Nephron progenitor cell (in vitro differentiated cells): ENCODE measurements around the gene HPGD.

ENCODE experiments used
- DNase-seq: peaks from one replicate; pipeline ENCODE4 v3.0.0; 2021
- H3K27ac Mint-ChIP-seq: 2 replicates; pipeline ENCODE4 v1.8.0; 2021; ENCODE audit warnings: mild to moderate bottlenecking, moderate library complexity, mixed read lengths
- H3K27me3 Mint-ChIP-seq: 2 replicates; pipeline ENCODE4 v1.8.0; 2021; ENCODE audit warnings: mild to moderate bottlenecking, low read depth, mixed read lengths; ENCODE audit not compliant: poor library complexity
- H3K36me3 Mint-ChIP-seq: 2 replicates; pipeline ENCODE4 v1.8.0; 2021; ENCODE audit warnings: low read depth, mixed read lengths
- H3K4me1 Mint-ChIP-seq: 2 replicates; pipeline ENCODE4 v1.8.0; 2021; ENCODE audit warnings: mixed read lengths
- H3K4me3 Mint-ChIP-seq: 2 replicates; pipeline ENCODE4 v1.8.0; 2021; ENCODE audit warnings: mild to moderate bottlenecking, moderate library complexity, mixed read lengths
- H3K9me3 Mint-ChIP-seq: 2 replicates; pipeline ENCODE4 v1.8.0; 2021; ENCODE audit warnings: mild to moderate bottlenecking, moderate library complexity, mixed read lengths
- TF ChIP-seq, protein P1 (sequence below): fragments of 200-600 bp; sonication (generic); IDR thresholded peaks from 2 replicates; pipeline ENCODE4 v1.5.0; 2021; ENCODE audit warnings: antibody characterized with exemption

Gene HPGD

DNA sequence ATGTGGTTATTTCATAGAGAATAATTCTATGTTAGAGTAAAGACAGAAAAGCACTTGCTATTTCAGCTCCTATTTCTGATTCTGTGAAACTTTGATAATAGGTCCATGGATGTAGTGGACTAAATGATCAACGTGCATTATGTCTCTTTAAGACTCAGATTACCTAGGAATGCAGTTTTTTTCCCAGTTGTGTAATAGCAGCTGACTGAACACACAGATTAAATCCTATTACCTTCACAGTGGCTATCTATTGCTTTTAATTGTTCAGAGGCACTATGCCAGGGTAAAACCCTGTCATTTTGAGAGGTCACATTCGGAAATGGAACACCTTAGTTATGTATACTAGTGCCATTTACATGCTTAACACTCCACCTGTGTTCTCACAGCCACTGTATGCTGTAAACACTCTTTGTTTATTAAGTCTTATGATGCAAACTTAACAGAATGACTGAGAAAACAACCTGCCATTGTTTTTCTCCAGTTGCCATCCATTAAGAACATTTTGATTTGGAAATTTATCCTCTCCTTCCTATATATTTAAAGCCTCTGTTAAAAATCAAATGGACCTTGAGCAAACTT, 70.5 kb downstream of the HPGD start:
- Mint-ChIP-seq H3K9me3 (no peaks in the 10 kb centered on the region), H3K4me3 (no peak overlapping the region), H3K27ac (no peak overlapping the region), H3K36me3 (no peaks in the 10 kb centered on the region), H3K27me3 (peaks cover 3% of the 10 kb centered on the region), H3K4me1 (peaks cover 10% of the 10 kb centered on the region)
- TF ChIP-seq, protein P1, sequence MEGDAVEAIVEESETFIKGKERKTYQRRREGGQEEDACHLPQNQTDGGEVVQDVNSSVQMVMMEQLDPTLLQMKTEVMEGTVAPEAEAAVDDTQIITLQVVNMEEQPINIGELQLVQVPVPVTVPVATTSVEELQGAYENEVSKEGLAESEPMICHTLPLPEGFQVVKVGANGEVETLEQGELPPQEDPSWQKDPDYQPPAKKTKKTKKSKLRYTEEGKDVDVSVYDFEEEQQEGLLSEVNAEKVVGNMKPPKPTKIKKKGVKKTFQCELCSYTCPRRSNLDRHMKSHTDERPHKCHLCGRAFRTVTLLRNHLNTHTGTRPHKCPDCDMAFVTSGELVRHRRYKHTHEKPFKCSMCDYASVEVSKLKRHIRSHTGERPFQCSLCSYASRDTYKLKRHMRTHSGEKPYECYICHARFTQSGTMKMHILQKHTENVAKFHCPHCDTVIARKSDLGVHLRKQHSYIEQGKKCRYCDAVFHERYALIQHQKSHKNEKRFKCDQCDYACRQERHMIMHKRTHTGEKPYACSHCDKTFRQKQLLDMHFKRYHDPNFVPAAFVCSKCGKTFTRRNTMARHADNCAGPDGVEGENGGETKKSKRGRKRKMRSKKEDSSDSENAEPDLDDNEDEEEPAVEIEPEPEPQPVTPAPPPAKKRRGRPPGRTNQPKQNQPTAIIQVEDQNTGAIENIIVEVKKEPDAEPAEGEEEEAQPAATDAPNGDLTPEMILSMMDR = no peak
- DNase-seq = no peak

DNA sequence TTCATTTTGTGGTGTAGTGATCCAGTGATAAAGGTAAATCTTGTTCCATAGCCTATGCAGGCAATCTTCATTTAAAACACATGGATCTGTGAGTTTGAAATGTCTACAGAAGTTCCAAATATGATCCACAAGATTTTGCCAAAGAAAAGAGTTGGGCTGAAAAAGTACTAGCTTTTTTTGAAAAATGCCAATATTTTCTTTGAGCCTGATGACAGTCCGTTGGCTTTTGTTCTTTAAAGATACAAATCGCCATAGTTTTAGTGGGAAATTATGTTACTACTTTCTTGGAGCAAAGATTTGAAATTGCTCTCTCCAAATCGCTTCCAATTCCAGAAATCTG, 71.5 kb downstream of the HPGD start:
- TF ChIP-seq, protein P1 = no peak
- DNase-seq = no peak
- H3K4me1 Mint-ChIP-seq = peaks cover 5% of the 10 kb centered on the region
- H3K27ac Mint-ChIP-seq = no peak overlapping the region
- no peak overlapping the region for H3K4me3 Mint-ChIP-seq
- H3K36me3 Mint-ChIP-seq = no peaks in the 10 kb centered on the region
- H3K27me3 Mint-ChIP-seq = peaks cover 3% of the 10 kb centered on the region
- no peaks in the 10 kb centered on the region for H3K9me3 Mint-ChIP-seq

DNA sequence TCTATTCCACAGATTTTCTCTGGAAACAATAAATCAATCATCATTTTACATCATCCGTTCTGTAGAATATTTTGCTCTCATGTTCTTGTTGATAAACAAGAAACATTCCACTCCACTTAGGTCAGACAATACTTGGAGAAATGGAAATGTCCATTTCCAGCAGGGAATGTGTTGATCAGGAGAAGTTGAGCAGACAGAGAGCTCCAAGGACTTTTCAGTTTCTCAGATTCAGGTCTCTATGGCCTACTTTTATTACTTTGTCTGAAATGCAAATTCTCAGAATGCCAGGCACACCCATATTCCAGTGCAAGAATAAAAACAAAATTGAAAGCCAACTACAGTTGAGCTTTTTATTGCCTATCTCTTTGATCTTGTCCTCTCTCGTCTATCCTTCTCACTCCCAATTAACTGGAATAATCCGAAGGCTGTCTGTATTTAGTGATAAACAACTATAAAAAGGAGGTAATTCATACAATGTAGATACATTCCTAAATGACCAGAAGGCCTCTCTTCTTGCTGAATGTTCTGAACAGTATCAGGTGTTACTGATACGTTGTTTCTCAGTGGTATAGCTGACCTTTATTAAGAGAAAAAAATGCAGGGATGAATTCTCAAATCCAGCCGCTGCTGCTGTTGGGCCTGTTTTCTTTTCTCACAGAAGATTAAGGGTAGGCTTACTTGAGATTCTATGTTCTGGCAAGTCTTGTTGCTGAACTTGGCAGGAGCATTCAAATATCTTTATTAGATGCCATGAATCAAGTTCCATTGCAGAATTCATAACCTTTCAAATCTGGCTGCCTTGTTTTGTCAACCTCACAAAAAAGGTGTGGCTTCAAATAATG, 72.1 kb downstream of the HPGD start:
- DNase-seq = no peak
- Mint-ChIP-seq H3K4me1 (peaks cover 5% of the 10 kb centered on the region), H3K27me3 (peaks cover 3% of the 10 kb centered on the region), H3K4me3 (no peak overlapping the region), H3K9me3 (no peaks in the 10 kb centered on the region), H3K27ac (no peak overlapping the region), H3K36me3 (no peaks in the 10 kb centered on the region)
- TF ChIP-seq, protein P1 = no peak

DNA sequence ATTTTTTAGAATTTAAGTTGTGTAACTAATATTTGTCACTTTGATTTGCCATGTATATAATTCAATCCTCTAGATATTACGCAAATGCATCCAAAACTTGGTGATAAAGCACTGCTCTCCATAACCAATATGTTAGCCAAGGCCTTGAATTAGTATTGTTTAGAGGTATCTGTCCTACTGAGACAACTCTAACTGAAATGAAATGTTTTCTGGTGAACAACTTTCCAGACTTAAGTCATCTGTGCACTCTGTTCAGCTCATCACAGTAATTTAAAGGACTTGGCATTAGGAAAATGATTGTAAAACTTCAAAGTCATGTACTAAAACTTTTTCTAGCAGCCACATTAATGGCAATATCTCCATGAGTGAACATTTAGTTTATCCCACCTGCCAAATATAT, 73.1 kb downstream of the HPGD start:
- Mint-ChIP-seq H3K4me3 (no peak overlapping the region), H3K36me3 (no peaks in the 10 kb centered on the region), H3K9me3 (no peaks in the 10 kb centered on the region), H3K27ac (no peak overlapping the region), H3K27me3 (peaks cover 3% of the 10 kb centered on the region), H3K4me1 (peaks cover 13% of the 10 kb centered on the region)
- DNase-seq = no peak
- TF ChIP-seq, protein P1 = no peak

GRCh38 chr4:174444390-174444789, 77.9 kb downstream of the HPGD start:
- peak overlapping the region; percentile 29 for H3K27ac Mint-ChIP-seq
- peaks cover 5% of the 10 kb centered on the region for H3K9me3 Mint-ChIP-seq
- H3K27me3 Mint-ChIP-seq = no peaks in the 10 kb centered on the region
- H3K4me3 Mint-ChIP-seq = no peak overlapping the region
- peaks cover 8% of the 10 kb centered on the region for H3K4me1 Mint-ChIP-seq
- no peaks in the 10 kb centered on the region for H3K36me3 Mint-ChIP-seq
- no peak for DNase-seq
- TF ChIP-seq, protein P1 = no peak
